IPS DF 6.9 (cell line): ENCODE results near the gene NBL1.
A peak's percentile ranks its signal among the peaks of the same experiment; 100 is the strongest.

Experiments
- DNase-seq: peaks from one replicate; pipeline ENCODE4 v3.0.0-alpha.2; 2013; ENCODE audit warnings: low read depth, low spot score
- H3K27ac ChIP-seq: one replicate; pipeline ENCODE4 v1.5.1; 2013; ENCODE audit warnings: low read length, control low read depth
- H3K27me3 ChIP-seq: 2 replicates; pipeline ENCODE4 v1.6.1; 2013; ENCODE audit warnings: mild to moderate bottlenecking, low read length; ENCODE audit not compliant: control insufficient read depth, insufficient read depth
- H3K36me3 ChIP-seq: 2 replicates; pipeline ENCODE4 v1.6.1; 2013; ENCODE audit warnings: low read length; ENCODE audit not compliant: control insufficient read depth, insufficient read depth
- H3K4me1 ChIP-seq: 2 replicates; pipeline ENCODE4 v1.6.1; 2013; ENCODE audit warnings: low read length; ENCODE audit not compliant: control insufficient read depth, insufficient read depth
- H3K4me3 ChIP-seq: 2 replicates; pipeline ENCODE4 v1.5.1; 2013; ENCODE audit warnings: mild to moderate bottlenecking, low read length
- H3K9me3 ChIP-seq: 2 replicates; pipeline ENCODE4 v1.6.1; 2013; ENCODE audit warnings: low read length, inconsistent platforms; ENCODE audit not compliant: control insufficient read depth, insufficient read depth
- WGBS: extraction: QIAGEN DNeasy Blood & Tissue Kit; methylation state at CpG from one replicate; pipeline ENCODE4 v1.1.7; 2013; ENCODE audit warnings: mixed read lengths, missing lambda C conversion rate; ENCODE audit not compliant: insufficient read length, insufficient coverage; 5-methylcytosine and 5-hydroxymethylcytosine counted together

Gene NBL1

DNA sequence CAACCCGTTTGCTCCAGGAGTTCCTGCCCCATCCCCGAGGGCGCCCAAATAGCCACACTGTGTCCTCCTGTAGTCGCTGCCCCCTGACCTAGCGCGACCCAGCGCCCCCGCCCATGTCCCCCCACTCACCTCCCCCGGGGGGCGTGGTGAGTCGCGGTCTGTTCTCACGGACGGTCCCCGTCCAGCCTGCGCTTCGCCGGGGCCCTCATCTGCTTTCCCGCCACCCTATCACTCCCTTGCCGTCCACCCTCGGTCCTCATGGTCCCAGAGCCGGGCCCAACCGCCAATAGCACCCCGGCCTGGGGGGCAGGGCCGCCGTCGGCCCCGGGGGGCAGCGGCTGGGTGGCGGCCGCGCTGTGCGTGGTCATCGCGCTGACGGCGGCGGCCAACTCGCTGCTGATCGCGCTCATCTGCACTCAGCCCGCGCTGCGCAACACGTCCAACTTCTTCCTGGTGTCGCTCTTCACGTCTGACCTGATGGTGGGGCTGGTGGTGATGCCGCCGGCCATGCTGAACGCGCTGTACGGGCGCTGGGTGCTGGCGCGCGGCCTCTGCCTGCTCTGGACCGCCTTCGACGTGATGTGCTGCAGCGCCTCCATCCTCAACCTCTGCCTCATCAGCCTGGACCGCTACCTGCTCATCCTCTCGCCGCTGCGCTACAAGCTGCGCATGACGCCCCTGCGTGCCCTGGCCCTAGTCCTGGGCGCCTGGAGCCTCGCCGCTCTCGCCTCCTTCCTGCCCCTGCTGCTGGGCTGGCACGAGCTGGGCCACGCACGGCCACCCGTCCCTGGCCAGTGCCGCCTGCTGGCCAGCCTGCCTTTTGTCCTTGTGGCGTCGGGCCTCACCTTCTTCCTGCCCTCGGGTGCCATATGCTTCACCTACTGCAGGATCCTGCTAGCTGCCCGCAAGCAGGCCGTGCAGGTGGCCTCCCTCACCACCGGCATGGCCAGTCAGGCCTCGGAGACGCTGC is 21.7 kb downstream of the NBL1 start:
- no peaks in the 10 kb centered on the region; the same call in 1 of the 2 replicates for H3K4me1 ChIP-seq
- no CpG with 5 or more reads among the region's 84 CpGs for WGBS
- DNase-seq = no peak
- H3K4me3 ChIP-seq = peak overlapping the region; percentile 51; the same call in 1 of the 2 replicates
- peaks cover 21% of the 10 kb centered on the region for H3K27me3 ChIP-seq
- H3K27ac ChIP-seq = no peak overlapping the region
- no peaks in the 10 kb centered on the region for H3K36me3 ChIP-seq
- no peaks in the 10 kb centered on the region for H3K9me3 ChIP-seq

DNA sequence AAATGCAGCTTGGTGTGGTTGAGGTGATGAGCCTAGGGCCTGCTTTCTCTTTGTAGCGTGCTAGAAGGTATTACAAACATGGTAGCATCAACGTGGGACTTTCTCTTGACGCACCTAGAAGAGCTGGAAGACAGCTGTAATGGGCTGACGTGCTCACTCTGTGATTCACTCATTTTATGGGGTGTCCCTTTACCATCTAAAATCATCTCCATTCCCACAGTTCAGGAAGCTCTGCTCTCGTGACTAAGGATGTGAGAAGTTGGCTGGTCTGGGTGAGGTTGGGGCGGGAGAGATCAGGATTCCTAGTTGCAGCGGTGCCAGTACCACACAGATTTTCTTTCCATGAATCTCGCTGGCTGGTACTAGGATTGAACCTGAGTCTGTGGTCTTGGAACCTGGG is 24.8 kb downstream of the NBL1 start:
- H3K27ac ChIP-seq = no peak overlapping the region
- H3K4me1 ChIP-seq = no peaks in the 10 kb centered on the region; the same call in 1 of the 2 replicates
- no peak for DNase-seq
- no peak overlapping the region for H3K4me3 ChIP-seq
- H3K27me3 ChIP-seq = peaks cover 20% of the 10 kb centered on the region
- no CpG with 5 or more reads among the region's 8 CpGs for WGBS
- H3K36me3 ChIP-seq = no peaks in the 10 kb centered on the region
- H3K9me3 ChIP-seq = no peaks in the 10 kb centered on the region

DNA sequence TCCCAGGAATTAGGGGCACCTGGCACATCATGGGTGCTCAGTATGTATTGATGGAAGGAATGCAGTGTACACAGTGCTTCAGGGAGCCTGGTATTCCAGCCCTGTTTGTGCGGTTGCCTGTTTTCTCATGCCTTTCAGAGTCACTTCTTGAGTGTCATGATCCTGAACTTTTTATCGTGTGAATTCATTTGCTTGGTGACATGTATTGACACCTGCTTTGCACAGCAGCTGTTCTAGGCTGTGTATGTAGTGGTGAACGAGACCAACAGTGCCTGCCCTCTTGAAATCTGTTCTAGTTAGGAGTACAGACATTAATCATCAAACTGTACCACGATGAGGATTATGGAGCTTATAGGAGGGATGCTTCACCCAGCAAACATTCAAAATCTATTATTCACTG is 26.7 kb downstream of the NBL1 start:
- H3K27me3 ChIP-seq = peaks cover 7% of the 10 kb centered on the region
- WGBS = no CpG with 5 or more reads among the region's 4 CpGs
- H3K4me1 ChIP-seq = no peaks in the 10 kb centered on the region
- no peak overlapping the region for H3K27ac ChIP-seq
- H3K4me3 ChIP-seq = no peak overlapping the region
- no peaks in the 10 kb centered on the region for H3K36me3 ChIP-seq
- H3K9me3 ChIP-seq = no peaks in the 10 kb centered on the region
- no peak for DNase-seq

DNA sequence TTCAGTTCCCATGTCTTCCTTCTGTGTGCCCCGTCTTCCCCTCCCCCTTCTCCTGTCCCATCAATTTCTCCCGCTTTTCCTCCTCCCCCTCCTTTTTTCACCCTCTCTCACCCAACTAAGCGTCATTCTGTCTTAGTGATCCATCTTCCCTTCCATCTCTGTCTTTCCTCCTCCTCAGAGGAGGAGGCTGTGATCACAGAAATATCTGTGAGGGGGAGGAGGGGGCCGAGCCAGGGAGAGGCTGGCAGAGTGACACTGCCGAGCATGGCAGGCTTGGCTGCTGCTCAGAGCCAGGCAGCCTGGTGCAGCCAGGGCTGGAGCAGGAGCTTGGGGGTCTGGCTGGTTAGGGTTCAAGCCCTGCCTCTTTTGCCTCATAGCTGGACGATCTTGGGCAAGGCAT is 28.1 kb downstream of the NBL1 start:
- Histone ChIP-seq H3K4me1 (no peaks in the 10 kb centered on the region), H3K27ac (no peak overlapping the region), H3K9me3 (no peaks in the 10 kb centered on the region), H3K36me3 (no peaks in the 10 kb centered on the region), H3K27me3 (no peaks in the 10 kb centered on the region), H3K4me3 (no peak overlapping the region)
- DNase-seq = no peak
- 100% methylated on average over 3 of the region's 6 CpGs for WGBS

DNA sequence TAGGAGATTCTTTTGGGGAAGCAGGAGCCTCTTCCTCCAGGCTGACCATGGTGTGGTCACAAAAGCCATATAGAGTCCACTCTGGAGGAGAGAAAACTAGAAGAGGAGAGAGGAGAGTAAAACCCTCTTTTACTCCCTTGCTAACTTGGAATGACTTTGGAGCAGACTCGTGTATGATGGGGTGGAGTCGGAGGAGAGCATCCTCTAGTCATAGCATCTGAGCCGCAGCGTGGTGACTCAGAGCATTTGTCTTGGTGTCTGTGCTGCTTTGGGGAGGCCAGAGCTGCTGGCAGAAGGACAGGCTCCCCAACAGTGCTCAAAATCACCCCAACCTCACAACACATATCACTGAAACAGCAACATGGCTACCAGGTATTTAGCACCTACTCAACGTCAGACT is 31.7 kb downstream of the NBL1 start:
- Histone ChIP-seq H3K9me3 (no peaks in the 10 kb centered on the region), H3K27me3 (no peaks in the 10 kb centered on the region), H3K4me3 (no peak overlapping the region), H3K4me1 (0 out of 2 replicates have a peak, but pooled peaks cover 4% of the 10 kb centered on the region), H3K36me3 (no peaks in the 10 kb centered on the region), H3K27ac (no peak overlapping the region)
- WGBS = no CpG with 5 or more reads among the region's 5 CpGs
- DNase-seq = no peak

DNA sequence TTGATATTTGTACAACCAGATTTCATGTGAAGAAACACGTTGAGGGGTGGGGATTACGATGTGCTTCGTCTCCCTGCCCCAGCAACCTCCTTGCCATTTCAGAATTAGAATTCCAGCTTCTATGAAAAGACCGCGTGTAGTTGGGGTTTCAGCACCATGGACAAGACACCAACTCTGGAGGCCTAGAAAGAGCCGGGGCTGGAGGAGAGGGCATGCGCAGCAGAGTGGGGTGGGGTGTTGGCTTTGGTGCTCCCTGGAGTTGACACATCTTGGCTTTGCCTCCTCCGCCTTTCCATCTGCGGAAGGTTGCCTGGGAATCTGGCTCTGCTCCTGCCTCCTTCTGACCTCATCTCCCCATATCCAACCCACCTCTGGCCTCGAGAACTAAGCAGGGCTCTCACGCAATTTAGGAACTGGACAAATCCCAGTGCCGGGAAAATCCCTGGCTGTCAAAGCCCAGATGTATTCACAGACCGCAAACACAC is 32.4 kb downstream of the NBL1 start:
- Histone ChIP-seq H3K9me3 (no peaks in the 10 kb centered on the region), H3K27me3 (no peaks in the 10 kb centered on the region), H3K4me1 (0 out of 2 replicates have a peak, but pooled peaks cover 4% of the 10 kb centered on the region), H3K27ac (no peak overlapping the region), H3K4me3 (no peak overlapping the region), H3K36me3 (no peaks in the 10 kb centered on the region)
- DNase-seq = peak; percentile 58
- no CpG with 5 or more reads among the region's 13 CpGs for WGBS

DNA sequence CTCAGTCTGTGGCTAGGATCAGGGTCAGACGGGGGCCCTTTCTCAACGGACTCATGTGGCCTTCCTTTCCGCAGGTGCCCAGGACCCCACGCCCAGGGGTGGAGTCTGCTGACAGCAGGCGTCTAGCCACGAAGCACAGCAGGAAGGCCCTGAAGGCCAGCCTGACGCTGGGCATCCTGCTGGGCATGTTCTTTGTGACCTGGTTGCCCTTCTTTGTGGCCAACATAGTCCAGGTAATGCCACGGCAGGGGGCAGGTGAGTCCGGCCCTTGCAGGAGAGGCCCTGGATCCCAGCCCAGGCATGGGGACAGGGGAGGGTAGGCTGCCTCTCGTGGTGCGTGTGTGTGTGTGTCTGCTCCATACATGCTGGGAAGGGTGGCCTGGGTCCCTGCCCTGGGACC is 34.4 kb downstream of the NBL1 start:
- Histone ChIP-seq H3K36me3 (no peaks in the 10 kb centered on the region), H3K4me1 (0 out of 2 replicates have a peak, but pooled peaks cover 4% of the 10 kb centered on the region), H3K4me3 (no peak overlapping the region), H3K9me3 (no peaks in the 10 kb centered on the region), H3K27me3 (no peaks in the 10 kb centered on the region), H3K27ac (no peak overlapping the region)
- no CpG with 5 or more reads among the region's 11 CpGs for WGBS
- DNase-seq = no peak

DNA sequence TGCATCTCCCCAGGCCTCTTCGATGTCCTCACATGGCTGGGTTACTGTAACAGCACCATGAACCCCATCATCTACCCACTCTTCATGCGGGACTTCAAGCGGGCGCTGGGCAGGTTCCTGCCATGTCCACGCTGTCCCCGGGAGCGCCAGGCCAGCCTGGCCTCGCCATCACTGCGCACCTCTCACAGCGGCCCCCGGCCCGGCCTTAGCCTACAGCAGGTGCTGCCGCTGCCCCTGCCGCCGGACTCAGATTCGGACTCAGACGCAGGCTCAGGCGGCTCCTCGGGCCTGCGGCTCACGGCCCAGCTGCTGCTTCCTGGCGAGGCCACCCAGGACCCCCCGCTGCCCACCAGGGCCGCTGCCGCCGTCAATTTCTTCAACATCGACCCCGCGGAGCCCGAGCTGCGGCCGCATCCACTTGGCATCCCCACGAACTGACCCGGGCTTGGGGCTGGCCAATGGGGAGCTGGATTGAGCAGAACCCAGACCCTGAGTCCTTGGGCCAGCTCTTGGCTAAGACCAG is 34.9 kb downstream of the NBL1 start:
- H3K4me1 ChIP-seq = 0 out of 2 replicates have a peak, but pooled peaks cover 4% of the 10 kb centered on the region
- no peaks in the 10 kb centered on the region for H3K9me3 ChIP-seq
- H3K4me3 ChIP-seq = no peak overlapping the region
- H3K27ac ChIP-seq = no peak overlapping the region
- H3K36me3 ChIP-seq = no peaks in the 10 kb centered on the region
- no peaks in the 10 kb centered on the region for H3K27me3 ChIP-seq
- WGBS = no CpG with 5 or more reads among the region's 34 CpGs
- DNase-seq = no peak

DNA sequence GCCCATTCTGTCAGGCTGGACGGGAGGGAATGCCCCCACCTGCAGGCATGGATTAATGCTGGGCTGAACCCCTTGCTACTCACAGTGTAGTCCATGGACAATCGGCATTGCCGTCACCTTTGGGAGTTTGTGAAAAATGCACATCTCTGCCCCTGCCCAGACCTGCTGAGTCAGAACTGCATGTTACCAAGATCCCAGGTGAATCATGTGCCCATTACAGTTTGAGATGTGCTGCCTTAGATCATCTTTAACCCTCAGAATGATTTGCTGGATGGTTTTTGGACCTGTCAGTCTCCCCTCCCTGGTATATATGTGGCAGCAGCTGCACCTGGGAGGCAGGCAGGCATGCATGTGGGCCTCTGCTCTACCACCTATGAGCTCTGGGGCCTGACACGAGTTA is 35.6 kb downstream of the NBL1 start:
- Histone ChIP-seq H3K4me3 (no peak overlapping the region), H3K27ac (no peak overlapping the region), H3K36me3 (no peaks in the 10 kb centered on the region), H3K9me3 (no peaks in the 10 kb centered on the region), H3K4me1 (0 out of 2 replicates have a peak, but pooled peaks cover 4% of the 10 kb centered on the region), H3K27me3 (no peaks in the 10 kb centered on the region)
- DNase-seq = no peak
- WGBS = no CpG with 5 or more reads among the region's 4 CpGs

DNA sequence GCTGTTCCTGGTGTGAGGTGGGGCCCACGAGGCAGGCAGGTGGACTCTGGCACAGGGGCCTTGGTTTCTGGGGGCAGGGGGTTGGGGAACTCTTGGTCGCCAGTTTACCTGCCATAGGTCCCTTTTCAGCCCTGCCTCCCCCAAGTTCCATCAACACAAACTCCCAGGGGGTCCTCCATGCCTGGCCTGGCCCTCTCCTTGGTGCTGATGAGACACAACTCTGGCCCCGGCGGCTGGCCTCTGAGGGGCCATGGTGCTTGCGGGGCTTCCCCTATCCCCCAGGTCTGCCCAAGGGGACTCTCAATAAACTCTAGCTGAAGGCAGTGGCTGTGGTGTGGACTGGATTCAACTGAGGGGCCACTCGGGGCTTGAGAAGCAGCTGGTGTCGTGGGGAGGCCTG is 36.5 kb downstream of the NBL1 start:
- 0 out of 2 replicates have a peak, but pooled peaks cover 4% of the 10 kb centered on the region for H3K4me1 ChIP-seq
- no peaks in the 10 kb centered on the region for H3K36me3 ChIP-seq
- no peak overlapping the region for H3K4me3 ChIP-seq
- DNase-seq = no peak
- H3K27ac ChIP-seq = no peak overlapping the region
- no CpG with 5 or more reads among the region's 7 CpGs for WGBS
- H3K27me3 ChIP-seq = no peaks in the 10 kb centered on the region
- no peaks in the 10 kb centered on the region for H3K9me3 ChIP-seq
